ENCODE measurements around the gene NSG1. TPM values are rescaled to one million over a fixed set of nuclear protein-coding genes. Genes with fewer than 3 reads are reported as not detected.

Gene NSG1
- polyA plus RNA-seq, 1 donor from 2014 or later, result 0.69 TPM

DNA sequence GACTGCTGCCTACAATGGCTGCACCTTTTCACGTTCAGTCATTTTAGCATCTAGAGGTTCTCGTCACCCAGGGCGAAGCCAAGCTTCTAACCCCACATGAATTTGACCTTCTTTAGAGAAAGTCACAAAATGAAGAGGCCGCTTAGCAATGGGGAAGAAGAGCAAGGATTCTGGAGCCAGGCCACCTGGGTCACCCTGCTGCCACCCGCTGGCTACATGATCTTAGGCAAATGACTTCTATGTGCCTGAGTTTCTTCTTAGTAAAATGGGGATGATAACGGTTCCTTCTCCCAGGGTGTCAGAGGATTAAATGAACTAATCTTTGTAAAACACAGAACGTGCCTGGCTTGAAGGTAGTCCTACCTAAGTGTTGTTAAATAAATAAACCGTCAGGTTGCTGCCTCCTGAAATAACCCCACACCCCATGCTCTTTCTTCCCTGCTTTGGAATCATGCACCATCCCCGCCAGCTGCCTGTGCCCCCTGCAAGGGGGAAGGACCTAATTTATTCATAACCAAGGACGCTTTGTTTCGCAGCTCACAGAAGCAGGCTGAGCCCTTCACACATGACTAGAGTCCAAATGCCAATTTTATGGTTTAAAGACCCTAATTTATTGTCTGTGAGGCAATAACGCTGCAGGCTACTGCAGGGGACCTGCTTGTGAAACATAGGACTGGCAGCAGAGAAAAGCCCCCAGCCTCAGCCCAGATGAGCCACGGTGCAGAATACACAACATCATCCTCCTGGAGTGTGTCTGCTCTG is 28.6 kb upstream of the NSG1 start:
- H3K4me3 Mint-ChIP-seq, result no peak overlapping the region
- H3K4me1 Mint-ChIP-seq, result no peaks in the 10 kb centered on the region
- no peaks in the 10 kb centered on the region for H3K9me3 Mint-ChIP-seq
- no peak overlapping the region for H3K27ac Mint-ChIP-seq
- H3K36me3 Mint-ChIP-seq, result peaks cover 1% of the 10 kb centered on the region
- peaks cover 36% of the 10 kb centered on the region for H3K27me3 Mint-ChIP-seq

DNA sequence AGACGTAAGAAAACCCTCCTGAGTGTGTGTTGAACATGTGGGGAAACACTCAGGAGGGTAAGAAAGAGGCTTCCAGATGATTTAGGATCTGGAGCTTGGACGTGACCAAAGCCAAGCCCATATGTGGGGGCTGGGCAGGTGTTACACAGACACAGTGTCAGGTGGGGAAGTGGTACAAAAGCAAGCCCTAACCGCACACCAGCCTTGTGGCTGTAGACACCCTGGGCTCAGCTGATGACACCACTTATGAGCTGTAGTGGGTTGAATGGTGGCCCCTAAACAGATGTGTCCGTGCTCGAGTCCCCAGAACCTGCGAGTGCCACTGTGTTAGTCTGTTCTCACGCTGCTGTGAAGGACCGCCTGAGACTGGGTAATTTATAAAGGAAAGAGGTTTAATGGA is 25.0 kb upstream of the NSG1 start:
- H3K36me3 Mint-ChIP-seq, result peaks cover 4% of the 10 kb centered on the region
- peaks cover 37% of the 10 kb centered on the region for H3K27me3 Mint-ChIP-seq
- H3K4me3 Mint-ChIP-seq, result no peak overlapping the region
- peaks cover 2 to 9% (median 2%) of the 10 kb centered on the region in 3 donors for H3K9me3 Mint-ChIP-seq
- no peaks in the 10 kb centered on the region for H3K4me1 Mint-ChIP-seq
- no peak overlapping the region for H3K27ac Mint-ChIP-seq

DNA sequence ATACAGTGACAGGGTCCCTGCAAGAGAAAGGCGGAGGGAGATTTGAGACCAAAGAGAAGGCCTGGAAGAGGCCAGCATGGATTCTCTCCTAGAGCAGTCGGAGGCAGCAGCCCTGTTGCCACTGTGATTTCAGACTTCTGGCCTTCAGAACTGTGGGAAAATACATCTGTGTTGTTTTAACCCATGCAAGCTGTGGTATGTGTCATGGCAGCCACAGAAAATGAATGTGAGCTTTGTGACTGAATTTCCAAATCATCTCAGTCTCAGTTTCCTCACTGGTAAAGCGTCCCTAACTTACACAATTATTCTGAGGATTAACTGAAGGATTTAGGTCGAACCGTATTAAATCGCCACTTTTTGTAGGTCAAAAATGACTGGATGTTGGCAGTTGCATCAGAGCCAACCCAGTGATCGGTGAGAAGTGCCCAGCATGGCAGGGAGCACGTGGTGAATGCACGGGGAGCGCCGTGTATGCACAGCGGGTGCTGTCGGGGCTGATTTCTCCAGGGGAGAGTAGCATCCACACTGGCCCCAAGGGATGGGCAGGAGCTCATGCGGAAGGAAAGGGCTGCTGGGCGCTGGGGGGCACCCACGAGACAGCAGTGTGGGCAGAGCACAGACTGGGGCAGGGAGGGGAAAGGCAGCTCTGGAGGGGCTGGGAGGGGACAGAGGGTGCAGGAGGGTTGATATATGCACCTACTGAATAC is 23.8 kb upstream of the NSG1 start:
- H3K27ac Mint-ChIP-seq, result no peak overlapping the region
- peaks cover 4% of the 10 kb centered on the region for H3K36me3 Mint-ChIP-seq
- H3K4me3 Mint-ChIP-seq, result no peak overlapping the region
- peaks cover 4 to 15% (median 5%) of the 10 kb centered on the region in 3 donors for H3K9me3 Mint-ChIP-seq
- H3K27me3 Mint-ChIP-seq, result peaks cover 31% of the 10 kb centered on the region
- H3K4me1 Mint-ChIP-seq, result no peaks in the 10 kb centered on the region

DNA sequence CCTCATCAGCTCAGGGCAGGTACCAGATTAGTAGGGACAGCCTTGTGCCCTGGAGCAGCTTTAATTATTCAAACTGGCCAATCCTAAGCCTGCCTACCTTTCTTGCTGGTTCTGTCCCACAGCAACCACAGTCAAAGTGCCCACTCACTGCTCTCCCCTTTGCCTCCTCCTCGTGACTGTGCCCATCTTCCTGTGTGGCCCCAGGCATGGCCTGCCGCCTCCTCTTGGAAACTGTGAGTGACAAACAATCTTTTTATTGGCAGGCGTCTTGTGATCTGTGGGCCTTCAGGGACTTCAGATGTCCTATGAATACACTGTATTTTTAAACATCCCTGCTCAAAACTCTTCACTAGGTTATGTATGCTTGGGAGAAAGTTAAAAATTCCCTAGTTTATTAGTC is 22.8 kb upstream of the NSG1 start:
- Mint-ChIP-seq H3K36me3 (peaks cover 4% of the 10 kb centered on the region), H3K27me3 (peaks cover 24% of the 10 kb centered on the region), H3K4me1 (no peaks in the 10 kb centered on the region), H3K4me3 (no peak overlapping the region), H3K9me3 (peaks cover 4 to 15% (median 6%) of the 10 kb centered on the region in 3 donors), H3K27ac (no peak overlapping the region)

DNA sequence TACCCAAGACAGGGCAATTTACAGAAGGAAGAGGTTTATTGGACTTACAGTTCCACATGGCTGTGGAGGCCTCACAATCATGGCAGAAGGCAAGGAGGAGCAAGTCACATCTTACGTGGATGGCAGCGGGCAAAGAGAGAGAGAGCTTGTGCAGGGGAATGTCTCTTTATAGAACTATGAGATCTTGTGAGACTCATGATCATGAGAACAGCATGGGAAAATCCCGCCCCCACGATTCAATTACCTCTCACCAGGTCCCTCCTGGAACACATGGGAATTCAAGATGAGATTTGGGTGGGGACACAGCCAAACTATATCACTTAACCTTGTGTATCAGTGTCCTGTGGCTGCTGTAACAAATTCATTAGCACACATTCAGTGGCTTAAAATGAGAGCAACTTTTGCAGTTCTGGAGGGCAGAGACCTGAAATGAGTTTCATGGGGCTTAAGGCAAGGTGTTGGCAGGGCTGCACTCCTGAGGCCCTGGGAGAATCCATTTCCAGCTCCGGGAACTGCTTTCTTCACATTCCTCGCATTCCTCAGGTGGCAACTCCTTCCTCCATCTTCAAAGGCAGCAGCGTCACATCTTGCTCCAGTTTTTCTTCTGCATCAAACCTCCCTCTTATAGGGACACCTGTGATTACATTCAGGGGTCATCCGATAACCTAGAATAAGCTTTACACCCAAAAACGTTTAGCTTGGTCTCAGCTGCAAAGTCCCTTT is 22.3 kb upstream of the NSG1 start:
- H3K4me1 Mint-ChIP-seq, result no peaks in the 10 kb centered on the region
- peaks cover 23% of the 10 kb centered on the region for H3K27me3 Mint-ChIP-seq
- peaks cover 4 to 15% (median 6%) of the 10 kb centered on the region in 3 donors for H3K9me3 Mint-ChIP-seq
- no peak overlapping the region for H3K4me3 Mint-ChIP-seq
- H3K27ac Mint-ChIP-seq, result no peak overlapping the region
- H3K36me3 Mint-ChIP-seq, result peaks cover 4% of the 10 kb centered on the region

DNA sequence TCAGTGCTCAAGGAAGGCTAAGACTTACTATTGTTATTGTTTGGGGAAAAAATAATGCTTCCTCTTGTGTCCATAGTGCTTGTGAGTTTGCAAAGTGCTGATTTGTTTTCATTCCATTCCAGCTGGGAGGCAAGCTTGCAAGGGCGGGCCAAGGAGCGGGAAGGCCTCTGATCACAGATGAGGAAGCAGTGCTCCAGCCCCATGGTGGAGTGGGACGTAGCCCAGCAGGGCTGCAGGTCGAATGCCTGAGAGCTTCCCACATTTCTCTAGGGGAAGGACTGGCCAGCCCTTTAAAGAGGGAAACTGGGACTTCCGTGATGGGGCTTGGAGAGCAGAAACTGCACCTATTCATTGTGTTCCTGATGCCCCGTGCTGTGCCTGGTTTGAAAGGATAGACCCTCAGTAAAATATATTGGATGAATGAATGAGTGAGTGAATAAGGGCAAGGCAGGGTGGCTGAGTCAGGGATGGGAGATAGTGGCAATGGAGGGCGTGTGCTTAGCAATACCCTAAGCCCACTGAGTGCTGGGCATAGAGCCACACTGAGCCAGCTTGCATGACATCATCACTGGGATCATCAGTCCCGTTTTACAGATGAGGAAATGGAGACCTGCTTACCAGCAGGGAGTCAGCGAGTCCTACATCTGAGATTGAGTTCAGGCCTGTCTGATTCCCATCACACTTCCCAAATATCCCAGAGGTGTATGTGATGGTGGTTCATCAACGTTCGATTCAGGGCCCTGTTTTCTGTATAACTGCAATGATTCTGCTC is 17.9 kb upstream of the NSG1 start:
- Mint-ChIP-seq H3K27ac (no peak overlapping the region), H3K4me1 (peaks cover 0 to 2% (median 0%) of the 10 kb centered on the region in 3 donors), H3K27me3 (peaks cover 25% of the 10 kb centered on the region), H3K36me3 (peaks cover 4% of the 10 kb centered on the region), H3K9me3 (peaks cover 4 to 15% (median 7%) of the 10 kb centered on the region in 3 donors), H3K4me3 (no peak overlapping the region)

DNA sequence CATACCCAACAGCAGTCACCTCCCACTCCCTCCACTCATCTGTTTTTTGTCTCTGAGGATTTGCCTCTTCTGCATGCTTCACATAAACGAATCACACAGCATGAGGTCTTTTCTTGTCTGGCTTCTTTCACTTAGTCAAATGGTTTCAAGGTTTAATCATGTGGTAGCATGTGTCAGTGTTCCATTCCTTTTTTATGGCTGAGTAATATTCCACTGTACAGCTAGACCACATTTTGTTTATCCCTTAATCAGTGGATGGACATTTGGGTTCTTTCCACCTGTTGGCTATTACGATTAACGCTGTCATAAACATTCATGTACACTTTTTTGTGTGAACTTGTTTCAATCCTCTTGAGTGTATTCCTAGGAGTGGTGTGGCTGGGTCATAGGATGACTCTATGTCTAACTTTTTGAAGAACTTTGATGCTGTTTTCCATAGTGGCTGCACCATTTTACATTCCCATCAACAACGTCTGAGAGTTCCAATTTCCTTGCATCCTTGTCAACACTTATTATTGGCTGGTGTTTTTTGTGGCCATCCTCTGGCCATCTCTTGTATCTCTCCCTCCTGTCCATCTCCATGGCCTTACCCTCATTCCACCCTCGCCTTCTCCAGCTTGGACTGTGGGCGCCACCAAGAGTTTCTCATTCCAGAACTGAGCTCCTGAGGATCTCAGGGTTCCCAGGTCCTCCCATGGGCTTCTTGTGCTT is 12.4 kb upstream of the NSG1 start:
- peaks cover 0 to 2% (median 0%) of the 10 kb centered on the region in 3 donors for H3K4me1 Mint-ChIP-seq
- peaks cover 35% of the 10 kb centered on the region for H3K27me3 Mint-ChIP-seq
- H3K9me3 Mint-ChIP-seq, result peaks cover 3 to 8% (median 6%) of the 10 kb centered on the region in 3 donors
- no peak overlapping the region for H3K27ac Mint-ChIP-seq
- peaks cover 2% of the 10 kb centered on the region for H3K36me3 Mint-ChIP-seq
- no peak overlapping the region for H3K4me3 Mint-ChIP-seq

DNA sequence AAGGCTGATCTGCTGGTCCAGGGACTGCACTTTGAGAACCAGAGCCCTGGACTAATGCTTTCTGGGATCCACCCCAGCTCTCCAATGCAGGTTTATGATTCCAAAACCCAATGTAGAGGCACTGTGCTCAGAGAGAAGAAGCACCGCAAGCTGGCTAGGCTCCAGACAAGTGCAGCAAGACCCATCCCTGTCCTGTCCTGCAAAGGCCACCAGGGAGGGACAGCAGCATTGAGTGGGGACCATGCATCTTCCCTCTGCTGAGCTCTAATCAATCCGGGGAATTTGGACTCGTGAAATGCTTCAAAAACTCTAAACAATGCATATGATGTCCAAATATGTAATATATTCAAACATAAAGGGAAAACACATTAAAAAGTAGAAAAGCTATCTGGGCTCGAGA is 10.8 kb upstream of the NSG1 start:
- H3K27ac Mint-ChIP-seq, result no peak overlapping the region
- peaks cover 2% of the 10 kb centered on the region for H3K36me3 Mint-ChIP-seq
- H3K4me3 Mint-ChIP-seq, result no peak overlapping the region
- H3K4me1 Mint-ChIP-seq, result peaks cover 0 to 1% (median 0%) of the 10 kb centered on the region in 3 donors
- peaks cover 39% of the 10 kb centered on the region for H3K27me3 Mint-ChIP-seq
- H3K9me3 Mint-ChIP-seq, result peaks cover 3 to 8% (median 4%) of the 10 kb centered on the region in 3 donors

DNA sequence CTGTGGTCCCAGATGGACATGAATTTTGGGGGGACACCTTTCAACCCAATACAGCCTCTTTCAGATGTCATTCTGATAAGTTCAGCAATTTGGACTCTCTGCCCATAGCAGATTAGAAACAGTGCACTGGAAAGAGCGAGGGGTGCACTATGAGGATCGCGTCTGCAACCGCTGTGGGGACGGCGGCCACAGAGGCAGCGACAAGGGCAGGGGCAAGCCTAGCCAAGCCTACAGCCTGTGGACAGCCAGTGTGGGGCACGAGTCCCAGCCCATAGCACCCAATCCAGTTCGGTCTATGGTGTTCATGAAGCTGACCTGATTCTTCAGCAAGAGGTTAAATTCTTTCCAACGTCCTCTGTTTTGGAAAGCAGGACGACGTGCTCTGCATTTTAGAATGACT is 9.7 kb upstream of the NSG1 start:
- H3K9me3 Mint-ChIP-seq, result peaks cover 3 to 8% (median 4%) of the 10 kb centered on the region in 3 donors
- no peaks in the 10 kb centered on the region for H3K4me1 Mint-ChIP-seq
- H3K36me3 Mint-ChIP-seq, result no peaks in the 10 kb centered on the region
- H3K27me3 Mint-ChIP-seq, result peaks cover 30% of the 10 kb centered on the region
- no peak overlapping the region for H3K4me3 Mint-ChIP-seq
- H3K27ac Mint-ChIP-seq, result no peak overlapping the region

DNA sequence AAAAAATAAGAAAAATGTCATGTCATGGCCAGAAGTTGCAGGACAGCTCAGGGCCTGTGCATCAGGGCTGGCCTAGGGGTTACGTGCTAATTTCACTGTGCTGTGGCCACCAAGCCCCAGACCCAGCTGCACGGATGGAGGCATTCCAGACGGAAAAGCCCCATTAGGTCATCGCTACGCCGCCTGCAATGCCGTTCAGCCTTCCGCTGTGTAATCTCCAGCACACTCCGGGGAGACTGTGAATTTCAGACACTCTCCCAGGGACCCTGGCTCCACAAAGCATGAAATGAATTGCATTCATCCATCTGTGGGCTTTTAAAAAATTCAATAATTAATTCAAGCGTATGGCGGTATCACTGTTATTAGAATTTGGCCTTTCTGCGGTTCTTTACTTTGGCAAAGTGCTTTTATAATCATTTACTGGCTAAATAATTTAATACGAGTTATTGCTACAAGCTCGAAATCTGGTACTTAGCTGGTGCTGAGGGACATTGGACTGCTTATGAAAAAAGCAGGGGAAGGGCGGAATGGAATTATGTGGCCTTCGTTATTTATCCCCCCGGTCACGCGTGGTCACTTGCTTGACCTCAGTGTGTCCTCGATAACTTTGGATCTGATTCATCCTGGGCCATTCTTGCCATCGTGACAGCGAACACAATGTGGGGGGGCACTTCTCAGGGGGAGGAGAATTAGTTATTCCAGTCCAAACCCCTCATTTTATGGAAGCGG is 9.0 kb upstream of the NSG1 start:
- Mint-ChIP-seq H3K4me3 (no peak overlapping the region), H3K27ac (no peak overlapping the region), H3K27me3 (peaks cover 25% of the 10 kb centered on the region), H3K36me3 (no peaks in the 10 kb centered on the region), H3K4me1 (peaks cover 0 to 1% (median 0%) of the 10 kb centered on the region in 3 donors), H3K9me3 (peaks cover 3 to 8% (median 4%) of the 10 kb centered on the region in 3 donors)

DNA sequence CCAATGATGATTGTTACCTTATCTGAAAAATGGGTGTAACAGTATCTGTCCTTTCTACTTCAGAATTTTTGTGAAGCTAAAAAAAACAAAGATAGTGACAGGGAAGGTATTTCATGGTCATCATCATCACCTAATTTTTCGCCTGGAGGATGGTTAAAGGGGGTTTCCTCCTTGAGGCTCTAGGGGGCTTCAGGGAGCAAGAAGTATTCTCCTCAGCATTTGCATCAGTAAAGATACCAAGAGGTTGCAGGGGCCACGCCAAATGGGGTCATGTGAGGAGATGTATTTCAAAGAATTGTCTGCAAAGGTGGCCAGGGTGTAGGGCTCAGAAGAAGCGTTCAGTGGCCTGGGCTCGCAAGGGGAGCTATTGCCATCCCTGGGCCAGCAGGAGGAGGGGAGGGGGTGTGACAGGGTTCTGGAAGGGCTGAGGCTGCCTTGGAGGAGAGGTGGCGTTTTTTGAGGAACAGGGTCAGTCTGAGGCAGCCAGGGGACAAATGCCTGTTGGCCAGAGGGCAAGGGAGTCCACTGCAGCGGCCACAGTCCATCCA is 7.3 kb upstream of the NSG1 start:
- Mint-ChIP-seq H3K9me3 (peaks cover 0 to 4% (median 2%) of the 10 kb centered on the region in 3 donors), H3K4me3 (no peak overlapping the region), H3K27ac (no peak overlapping the region), H3K36me3 (no peaks in the 10 kb centered on the region), H3K27me3 (peaks cover 29% of the 10 kb centered on the region), H3K4me1 (peaks cover 0 to 4% (median 0%) of the 10 kb centered on the region in 3 donors)

DNA sequence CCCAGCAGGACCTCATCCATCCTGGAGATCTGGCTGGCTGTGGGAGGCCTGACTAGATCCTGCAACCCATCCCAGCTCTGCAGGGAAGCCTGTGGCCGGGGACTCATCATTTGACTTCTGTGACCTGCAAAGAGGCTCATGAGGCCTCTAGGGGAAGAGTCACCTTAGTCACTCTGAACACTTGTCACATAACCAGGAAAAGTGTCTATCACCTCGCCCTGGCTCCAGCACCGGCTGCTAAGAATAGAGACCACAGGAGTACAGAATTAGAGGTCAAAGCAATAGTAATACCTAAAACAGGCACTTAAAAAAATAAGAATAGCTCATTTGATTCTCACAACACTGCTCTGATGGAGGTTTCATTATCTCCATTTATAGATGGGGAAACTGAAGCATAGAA is 3.8 kb upstream of the NSG1 start:
- Mint-ChIP-seq H3K4me3 (no peak overlapping the region), H3K4me1 (peaks cover under 1 to 5% (median 5%) of the 10 kb centered on the region in 3 donors), H3K36me3 (no peaks in the 10 kb centered on the region)

DNA sequence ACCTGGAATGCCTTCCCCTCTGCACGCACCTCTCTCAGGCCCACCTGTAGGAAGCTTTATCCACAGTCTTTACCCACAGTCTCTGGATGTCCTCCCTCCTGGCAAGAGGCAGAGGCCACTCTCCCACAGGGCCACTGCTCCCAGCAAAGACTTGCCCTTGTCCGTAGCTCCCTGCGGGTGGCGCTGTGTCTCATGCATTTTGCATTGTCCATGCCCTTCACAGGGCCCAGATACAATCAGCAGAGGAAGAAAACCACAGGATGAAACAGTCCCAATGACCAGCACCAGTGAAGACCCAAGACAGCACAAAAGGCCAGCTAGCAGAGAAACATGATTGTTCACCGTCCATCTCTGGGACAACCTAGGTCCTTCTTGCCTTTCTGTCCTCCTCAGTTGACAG is 2.1 kb upstream of the NSG1 start:
- H3K27me3 Mint-ChIP-seq, result peaks cover 45% of the 10 kb centered on the region
- peaks cover 5 to 11% (median 8%) of the 10 kb centered on the region in 3 donors for H3K4me1 Mint-ChIP-seq
- H3K36me3 Mint-ChIP-seq, result no peaks in the 10 kb centered on the region
- peak overlapping the region in 2 of 4 donors; percentile 48 to 56 for H3K4me3 Mint-ChIP-seq
- no peak overlapping the region for H3K27ac Mint-ChIP-seq
- H3K9me3 Mint-ChIP-seq, result no peaks in the 10 kb centered on the region

More for the DNA sequence above, 3.8 kb upstream of the NSG1 start:
- Mint-ChIP-seq H3K27me3 (peaks cover 38% of the 10 kb centered on the region), H3K27ac (peak overlapping the region in 1 of 3 donors; percentile 58), H3K9me3 (no peaks in the 10 kb centered on the region)
